HepG2 (cell line): ENCODE data around the gene VPS18. TPM values are rescaled to one million over a fixed set of nuclear protein-coding genes. Genes with fewer than 3 reads are reported as not detected.

ENCODE experiments used
- AGO2 ChIP-seq: fragments of 200-400 bp; formaldehyde crosslinking; optimal IDR thresholded peaks from 2 replicates; pipeline ENCODE3; 2017; ENCODE audit warnings: mild to moderate bottlenecking, low read depth, low read length, moderate library complexity
- ATF3 ChIP-seq: sonication (generic); formaldehyde crosslinking; IDR thresholded peaks from 2 replicates; pipeline ENCODE4 v1.4.0; 2020; ENCODE audit warnings: missing genetic modification reagents
- GPBP1L1 ChIP-seq: sonication (generic); formaldehyde crosslinking; IDR thresholded peaks from 2 replicates; pipeline ENCODE4 v1.5.0; 2020; ENCODE audit warnings: mild to moderate bottlenecking, missing genetic modification reagents
- POLR2A ChIP-seq, 2 experiments: IDR thresholded peaks; 2 replicates each; pipeline ENCODE4 v1.6.1; 2011; ENCODE audit warnings: low read depth in 2 of 2, low read length in 2 of 2, mild to moderate bottlenecking in 1 of 2, moderate library complexity in 1 of 2; ENCODE audit not compliant: insufficient read depth in 1 of 2
- PRPF4 ChIP-seq: fragments of 200-400 bp; formaldehyde crosslinking; IDR thresholded peaks from 2 replicates; pipeline ENCODE4 v1.6.1; 2016; ENCODE audit warnings: low read length, low read depth; ENCODE audit not compliant: poor library complexity, severe bottlenecking
- RORA ChIP-seq: sonication (generic); formaldehyde crosslinking; IDR thresholded peaks from 2 replicates; pipeline ENCODE4 v1.5.0; 2020; ENCODE audit warnings: mild to moderate bottlenecking, missing genetic modification reagents, moderate library complexity
- SNAPC4 ChIP-seq: sonication (generic); formaldehyde crosslinking; IDR thresholded peaks from 2 replicates; pipeline ENCODE4 v1.4.0; 2020; ENCODE audit warnings: mild to moderate bottlenecking, missing genetic modification reagents
- ZBTB3 ChIP-seq: sonication (generic); formaldehyde crosslinking; IDR thresholded peaks from 2 replicates; pipeline ENCODE4 v1.4.0; 2020; ENCODE audit warnings: low read depth, mild to moderate bottlenecking, moderate library complexity, missing genetic modification reagents, borderline replicate concordance
- ZNF550 ChIP-seq: sonication (generic); formaldehyde crosslinking; IDR thresholded peaks from 2 replicates; pipeline ENCODE4 v1.4.0; 2020; ENCODE audit warnings: mild to moderate bottlenecking, missing genetic modification reagents, borderline replicate concordance
- ZNF646 ChIP-seq: sonication (generic); formaldehyde crosslinking; IDR thresholded peaks from 2 replicates; pipeline ENCODE4 v1.9.0; 2021; ENCODE audit warnings: mild to moderate bottlenecking, missing genetic modification reagents
- ZNF850 ChIP-seq: sonication (generic); formaldehyde crosslinking; conservative IDR thresholded peaks from 2 replicates; pipeline ENCODE4 v1.9.0; 2021; ENCODE audit warnings: mild to moderate bottlenecking, missing genetic modification reagents
- polyA plus RNA-seq, 8 experiments: library from polyadenylated mRNA; depleted of rRNA in 3 of 8; stranded (reverse) in 7 of 8; unstranded in 1 of 8; fragments of >200 nt; fragmentation: Illumina TruSeq in 4 of 8; extraction: Trizol in 4 of 8; gene quantifications; 2 replicates each; pipeline versions ENCODE4 v1.2.1 to v1.2.3, GENCODE V29; 2011 to 2016; ENCODE audit warnings: low read depth in 4 of 8, missing spikeins in 1 of 8, mixed read lengths in 1 of 8; ENCODE audit not compliant: insufficient read depth in 1 of 8
- total RNA-seq, 5 experiments: library from RNA; depleted of rRNA; stranded (reverse); fragments of >200 nt; fragmentation: Illumina TruSeq; extraction: Trizol; gene quantifications; 2 replicates each; pipeline ENCODE4 v1.2.3, GENCODE V29; 2016; ENCODE audit warnings: low read depth in 1 of 5

VPS18 gene
- total and polyA plus RNA-seq, 2 of the 13 experiments (the other 11 are each of a cell fraction or from before 2014, with no cell fraction given), result 5.8 to 17.0 TPM

- TF ChIP-seq SNAPC4 (CRISPR knock-in tag) (no peak), RORA (CRISPR knock-in tag) (no peak), ZNF550 (CRISPR knock-in tag) (no peak), ZBTB3 (CRISPR knock-in tag) (no peak), GPBP1L1 (CRISPR knock-in tag) (no peak), PRPF4 (no peak), POLR2A (IDR thresholded peaks at IDR 0.05; ENCODE audit: insufficient read depth in 1 of 2, low read depth in 2 of 2, low read length in 2 of 2) (no peak), ZNF850 (CRISPR knock-in tag) (no peak; the same call in 1 of the 2 replicates), ZNF646 (CRISPR knock-in tag) (no peak), ATF3 (CRISPR knock-in tag) (no peak), AGO2 (peak; percentile 92)
These were observed 12.1 kb downstream of the VPS18 start (continued) for GRCh38 chr15:40906091-40906990.
